Neural cell (in vitro differentiated cells): ENCODE measurements around the gene COLEC11. TPM values are rescaled to one million over a fixed set of nuclear protein-coding genes. Genes with fewer than 3 reads are reported as not detected.

Source experiments
- H2AFZ ChIP-seq: fragments of 200-600, 300-800 bp; sonication (generic), shearing (Covaris generic); 2 replicates; pipeline ENCODE4 v1.6.0; 2014; ENCODE audit warnings: low read depth, mild to moderate bottlenecking, antibody characterized with exemption, low read length, moderate library complexity
- H3F3A ChIP-seq: fragments of 200-600 bp; shearing (Covaris generic); 2 replicates; pipeline ENCODE4 v1.6.1; 2016; ENCODE audit warnings: mild to moderate bottlenecking, moderate library complexity, mixed read lengths, antibody characterized with exemption, low read length; ENCODE audit not compliant: insufficient read depth, poor library complexity, severe bottlenecking
- H3K27ac ChIP-seq: fragments of 200-600, 300-800 bp; sonication (generic), shearing (Covaris generic); 2 replicates; pipeline ENCODE4 v1.5.1; 2014; ENCODE audit warnings: mild to moderate bottlenecking, low read length, moderate library complexity
- H3K27me3 ChIP-seq: fragments of 300-800, 200-600 bp; sonication (generic), shearing (Covaris generic); 2 replicates; pipeline ENCODE4 v1.6.0; 2014; ENCODE audit warnings: mild to moderate bottlenecking, low read depth, low read length, moderate library complexity; ENCODE audit not compliant: insufficient read depth
- H3K36me3 ChIP-seq: fragments of 300-800, 200-600 bp; sonication (generic), shearing (Covaris generic); 2 replicates; pipeline ENCODE4 v1.5.1; 2014; ENCODE audit warnings: mild to moderate bottlenecking, antibody characterized with exemption, low read length, moderate library complexity; ENCODE audit not compliant: insufficient read depth
- H3K4me2 ChIP-seq: fragments of 300-800, 200-600 bp; sonication (generic), shearing (Covaris generic); 2 replicates; pipeline ENCODE4 v1.6.0; 2014; ENCODE audit warnings: mild to moderate bottlenecking, low read length
- H3K4me3 ChIP-seq: fragments of 300-800, 200-600 bp; sonication (generic), shearing (Covaris generic); 2 replicates; pipeline ENCODE4 v1.5.1; 2014; ENCODE audit warnings: mild to moderate bottlenecking, low read length, moderate library complexity
- H3K79me2 ChIP-seq: fragments of 200-600 bp; shearing (Covaris generic); replicated peaks from 2 replicates; pipeline ENCODE4 v1.6.0; 2014; ENCODE audit warnings: mild to moderate bottlenecking, low read length, moderate library complexity; ENCODE audit not compliant: insufficient read depth
- H3K9ac ChIP-seq: fragments of 300-800, 200-600 bp; sonication (generic), shearing (Covaris generic); 2 replicates; pipeline ENCODE4 v1.6.1; 2016; ENCODE audit warnings: mild to moderate bottlenecking, low read length, mixed read lengths
- H3K9me2 ChIP-seq: fragments of 200-600 bp; shearing (Covaris generic); 2 replicates; pipeline ENCODE4 v1.6.1; 2016; ENCODE audit warnings: mild to moderate bottlenecking, low read length, mixed read lengths; ENCODE audit not compliant: insufficient read depth
- H3K9me3 ChIP-seq: fragments of 200-600, 300-800 bp; sonication (generic), shearing (Covaris generic); 2 replicates; pipeline ENCODE4 v1.6.1; 2016; ENCODE audit warnings: mild to moderate bottlenecking, mixed run types, low read length, moderate library complexity, mixed read lengths
- H4K20me1 ChIP-seq: fragments of 200-600 bp; shearing (Covaris generic); 2 replicates; pipeline ENCODE4 v1.6.1; 2016; ENCODE audit warnings: mild to moderate bottlenecking, mixed run types; ENCODE audit not compliant: insufficient read depth
- CTCF ChIP-seq: fragments of 450-650 bp; IDR thresholded peaks from 2 replicates; pipeline ENCODE4 v1.5.1; 2014; ENCODE audit warnings: antibody characterized with exemption, mild to moderate bottlenecking, moderate library complexity; ENCODE audit not compliant: poor library complexity, severe bottlenecking
- EP300 ChIP-seq: fragments of 450-650 bp; conservative IDR thresholded peaks from 2 replicates; pipeline ENCODE4 v1.6.1; 2014; ENCODE audit warnings: antibody characterized with exemption, mild to moderate bottlenecking, moderate library complexity; ENCODE audit not compliant: poor library complexity, severe bottlenecking
- EZH2 ChIP-seq: fragments of 200-600, 300-800 bp; shearing (Covaris generic), sonication (generic); IDR thresholded peaks from 2 replicates; pipeline ENCODE4 v1.6.1; 2014; ENCODE audit warnings: antibody characterized with exemption, low read length, borderline replicate concordance, mild to moderate bottlenecking; ENCODE audit not compliant: insufficient read depth, poor library complexity, severe bottlenecking
- POLR2AphosphoS5 ChIP-seq: IDR thresholded peaks from 2 replicates; pipeline ENCODE4 v1.6.1; 2012
- RAD21 ChIP-seq: fragments of 450-650 bp; conservative IDR thresholded peaks from 2 replicates; pipeline ENCODE4 v1.6.1; 2014; ENCODE audit warnings: antibody characterized with exemption, mild to moderate bottlenecking, moderate library complexity
- REST ChIP-seq: IDR thresholded peaks from 2 replicates; pipeline ENCODE4 v1.6.1; 2012; ENCODE audit warnings: borderline replicate concordance
- TAF1 ChIP-seq: IDR thresholded peaks from 2 replicates; pipeline ENCODE4 v1.6.1; 2012; ENCODE audit warnings: low read depth
- polyA plus RNA-seq: library from polyadenylated mRNA; depleted of rRNA; stranded (reverse); fragments of >200 nt; gene quantifications from 2 replicates; pipeline ENCODE4 v1.2.3, GENCODE V29; 2014

Gene COLEC11
- polyA plus RNA-seq, 1 donor from 2014 or later: 4.0 TPM

DNA sequence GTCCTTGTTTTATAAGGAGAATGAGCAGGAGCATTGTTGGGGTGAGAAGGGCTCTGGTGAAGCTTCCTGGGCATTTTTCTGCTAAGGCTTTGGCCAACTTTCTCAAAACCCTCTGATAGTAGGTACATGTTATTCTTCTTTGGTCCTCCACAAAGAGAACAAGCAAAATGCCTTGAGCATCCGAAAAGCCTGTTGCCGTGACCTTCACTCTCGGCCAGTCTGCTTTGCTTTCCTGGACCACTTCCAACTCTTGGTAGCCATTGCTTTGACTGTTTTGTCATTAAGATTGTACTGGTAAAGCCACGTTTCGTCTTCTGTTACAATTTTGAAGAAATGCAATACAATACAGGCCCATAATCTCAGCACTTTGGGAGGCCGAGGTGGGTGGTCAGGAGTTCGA lies 35.7 kb downstream of the COLEC11 start:
- Histone ChIP-seq H2AFZ (no peak overlapping the region), H3K27ac (no peak overlapping the region), H3K36me3 (no peaks in the 10 kb centered on the region), H3K4me3 (no peak overlapping the region), H3F3A (no peaks in the 10 kb centered on the region), H3K9ac (no peak overlapping the region), H3K4me2 (no peak overlapping the region), H3K9me3 (no peaks in the 10 kb centered on the region), H3K27me3 (no peaks in the 10 kb centered on the region), H4K20me1 (no peaks in the 10 kb centered on the region), H3K79me2 (no peaks in the 10 kb centered on the region), H3K9me2 (no peaks in the 10 kb centered on the region)
- TF ChIP-seq REST (no peak), EP300 (no peak)

GRCh38 chr2:3631161-3631850 lies 36.4 kb downstream of the COLEC11 start:
- Histone ChIP-seq H3K9ac (no peak overlapping the region), H3K9me2 (no peaks in the 10 kb centered on the region), H3F3A (no peaks in the 10 kb centered on the region), H3K4me3 (no peak overlapping the region), H3K27me3 (no peaks in the 10 kb centered on the region), H3K79me2 (no peaks in the 10 kb centered on the region), H3K27ac (no peak overlapping the region), H3K4me2 (no peak overlapping the region), H3K36me3 (no peaks in the 10 kb centered on the region), H4K20me1 (no peaks in the 10 kb centered on the region), H2AFZ (no peak overlapping the region), H3K9me3 (no peaks in the 10 kb centered on the region)
- TF ChIP-seq EP300 (no peak), RAD21 (no peak), REST (no peak)

GRCh38 chr2:3631851-3632659 lies 37.1 kb downstream of the COLEC11 start:
- H3K4me2 ChIP-seq: no peak overlapping the region
- no peaks in the 10 kb centered on the region for H3K9me2 ChIP-seq
- no peak overlapping the region for H3K27ac ChIP-seq
- H3K79me2 ChIP-seq: no peaks in the 10 kb centered on the region
- no peaks in the 10 kb centered on the region for H3F3A ChIP-seq
- H2AFZ ChIP-seq: no peak overlapping the region
- H3K9me3 ChIP-seq: no peaks in the 10 kb centered on the region
- H3K36me3 ChIP-seq: no peaks in the 10 kb centered on the region
- H3K27me3 ChIP-seq: no peaks in the 10 kb centered on the region
- no peak overlapping the region for H3K9ac ChIP-seq
- H3K4me3 ChIP-seq: no peak overlapping the region
- H4K20me1 ChIP-seq: no peaks in the 10 kb centered on the region
- TF ChIP-seq REST (no peak), TAF1 (no peak), EP300 (no peak), CTCF (no peak), RAD21 (no peak), EZH2 (no peak), POLR2AphosphoS5 (no peak)
